Stimulated activated CD4-positive, alpha-beta T cell treated with anti-CD3 and anti-CD28 coated beads, Interleukin-15, amount 100 ng/mL, for 24 hours (primary cell): Measurements from ENCODE around the gene RAD51B.

Experiments
- DNase-seq: peaks from one replicate; pipeline ENCODE4 v3.0.0-alpha.2; 2020

The RAD51B gene

DNA sequence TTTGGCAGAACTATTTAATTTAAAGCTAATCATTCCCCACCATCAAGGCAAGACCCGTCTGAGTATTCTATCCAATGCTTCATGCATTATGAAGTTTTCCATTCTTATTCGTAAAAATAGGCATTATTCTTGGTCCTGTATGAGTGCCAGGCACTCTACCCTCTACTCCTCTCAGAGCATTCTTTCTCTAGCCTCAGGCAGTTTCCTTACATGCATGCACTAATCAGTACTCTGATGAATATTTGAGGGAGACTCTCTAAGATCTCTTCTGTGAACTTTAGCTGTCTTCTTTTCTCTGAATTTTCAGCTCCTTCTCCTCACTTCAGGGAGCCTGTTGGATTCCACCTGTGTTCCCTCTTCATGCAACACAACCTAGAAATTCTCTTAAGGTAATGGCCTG, 334.7 kb downstream of the RAD51B start:
- no peak for DNase-seq

DNA sequence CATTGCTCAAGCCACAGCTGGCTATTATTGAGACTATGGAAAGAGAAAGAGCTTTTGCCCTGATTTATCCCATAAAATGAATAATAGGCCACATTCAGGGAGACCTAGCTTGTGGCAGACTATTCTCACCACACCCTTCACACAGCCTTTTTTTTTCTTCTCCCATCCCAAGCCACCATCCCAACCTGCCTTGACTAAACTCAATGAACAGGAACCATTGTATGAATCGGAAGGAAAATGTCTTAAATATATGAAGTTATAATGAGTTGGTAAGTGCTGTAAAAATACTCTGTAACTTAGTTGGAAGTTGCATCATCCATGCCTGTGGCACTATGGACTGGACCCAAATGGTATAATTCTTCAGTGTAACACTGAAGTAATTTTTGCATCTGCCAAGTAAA, 338.4 kb downstream of the RAD51B start:
- DNase-seq, result no peak

DNA sequence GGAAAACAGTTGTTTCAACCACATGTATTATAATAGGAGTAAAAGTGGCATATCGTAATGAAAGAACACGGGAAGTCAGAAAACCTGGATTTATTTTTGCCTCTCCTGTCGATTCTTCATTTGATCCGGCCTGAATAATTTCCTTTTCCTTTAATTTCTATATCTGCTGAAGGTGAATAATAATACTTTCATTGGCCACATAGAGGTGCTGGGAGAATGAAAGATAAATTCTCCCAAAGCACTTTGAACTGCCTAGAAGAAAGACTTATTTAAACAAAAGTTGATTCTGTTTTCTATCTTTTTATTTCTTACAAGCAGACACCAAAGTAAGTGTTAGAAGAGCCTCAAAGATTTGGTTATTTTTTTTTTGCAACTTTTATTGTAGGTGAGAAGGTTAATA, 339.1 kb downstream of the RAD51B start:
- no peak for DNase-seq

- DNase-seq, result no peak
Observed at GRCh38 chr14:68159701-68160633, 340.4 kb downstream of the RAD51B start.

DNA sequence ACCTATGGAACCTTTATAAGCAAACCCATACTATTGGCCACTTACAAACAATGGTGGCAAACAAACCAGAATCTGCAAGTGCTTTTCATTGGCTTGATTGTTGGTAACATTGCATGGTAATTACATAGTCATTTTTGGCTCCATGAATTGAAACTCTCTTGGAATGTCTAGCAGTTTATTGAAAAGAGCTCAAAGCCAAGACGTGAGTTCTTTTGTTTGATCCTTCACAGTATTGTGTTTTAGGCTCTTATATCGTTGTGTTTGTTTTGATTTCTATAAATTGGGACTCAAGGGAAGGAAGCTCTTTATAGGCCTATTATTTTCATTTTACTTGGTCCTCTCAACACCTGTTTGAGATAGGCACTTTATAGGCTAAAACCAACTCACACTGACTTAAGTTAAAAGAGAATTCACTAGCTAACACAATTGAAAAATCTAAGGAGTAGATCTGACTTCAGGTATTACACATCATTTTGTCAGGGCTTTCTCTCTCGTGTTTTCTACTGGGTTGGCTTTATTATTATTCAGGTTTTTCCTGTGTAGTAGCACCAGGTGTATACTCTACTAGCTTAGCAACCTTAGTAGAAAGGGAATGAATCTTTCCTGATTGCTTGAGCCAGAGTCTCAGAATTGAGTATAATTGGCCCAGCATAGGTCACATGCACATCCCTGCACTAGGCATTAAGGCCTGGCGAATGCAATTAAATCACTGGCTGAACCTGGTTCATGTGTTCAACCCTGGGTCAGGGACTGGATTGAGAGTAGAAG, 341.4 kb downstream of the RAD51B start:
- no peak for DNase-seq

DNA sequence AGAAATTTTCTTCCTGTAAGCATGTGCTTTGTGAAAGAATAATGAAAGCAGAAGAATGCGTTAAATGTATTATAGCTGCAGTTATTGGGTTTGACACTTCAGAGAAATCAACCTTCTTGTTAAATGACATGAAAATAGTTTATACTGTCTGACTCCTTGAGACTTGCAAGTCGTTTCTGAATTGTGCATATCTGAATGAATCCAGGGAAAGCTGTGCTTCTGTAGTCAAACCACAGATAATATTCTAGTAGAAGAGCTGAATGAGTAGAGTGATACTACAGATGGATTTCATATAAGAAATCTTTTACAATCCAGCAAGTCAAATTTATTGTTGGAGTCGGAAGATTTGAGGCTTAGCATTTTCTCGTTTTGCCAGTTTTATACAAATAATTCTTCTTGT, 343.3 kb downstream of the RAD51B start:
- no peak for DNase-seq

- no peak for DNase-seq
Observed at GRCh38 chr14:68164711-68165113, 345.1 kb downstream of the RAD51B start.

DNA sequence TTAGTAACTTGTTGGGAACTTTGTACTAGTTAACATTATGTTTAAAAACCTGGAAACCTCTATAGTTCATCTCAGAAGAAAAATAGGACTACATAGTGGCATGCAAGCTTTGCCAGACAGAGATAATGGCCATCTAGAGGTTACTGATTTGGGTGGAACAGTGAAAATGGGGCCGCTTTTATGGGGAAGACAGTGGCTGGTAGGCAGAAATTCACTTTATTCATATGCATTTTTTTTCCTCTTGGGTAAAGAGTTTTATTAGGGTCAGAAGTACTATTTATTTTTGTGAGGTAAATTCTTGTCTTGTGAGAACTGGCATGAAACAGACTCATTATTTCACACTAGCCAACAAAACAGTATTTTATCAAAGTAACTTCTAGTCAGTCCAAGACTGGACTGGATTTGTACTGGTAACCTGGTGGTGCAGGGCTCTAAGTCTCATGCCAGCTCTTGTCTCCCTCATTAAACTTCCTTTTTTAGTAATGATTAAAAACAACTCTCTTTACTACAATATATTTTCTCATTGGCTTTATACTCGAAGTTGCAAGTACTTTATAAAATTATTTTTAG, 345.8 kb downstream of the RAD51B start:
- no peak for DNase-seq

- DNase-seq, result no peak
Observed at GRCh38 chr14:68166731-68167382, 347.3 kb downstream of the RAD51B start.

- no peak for DNase-seq
Observed at GRCh38 chr14:68167383-68168087, 348.0 kb downstream of the RAD51B start.

DNA sequence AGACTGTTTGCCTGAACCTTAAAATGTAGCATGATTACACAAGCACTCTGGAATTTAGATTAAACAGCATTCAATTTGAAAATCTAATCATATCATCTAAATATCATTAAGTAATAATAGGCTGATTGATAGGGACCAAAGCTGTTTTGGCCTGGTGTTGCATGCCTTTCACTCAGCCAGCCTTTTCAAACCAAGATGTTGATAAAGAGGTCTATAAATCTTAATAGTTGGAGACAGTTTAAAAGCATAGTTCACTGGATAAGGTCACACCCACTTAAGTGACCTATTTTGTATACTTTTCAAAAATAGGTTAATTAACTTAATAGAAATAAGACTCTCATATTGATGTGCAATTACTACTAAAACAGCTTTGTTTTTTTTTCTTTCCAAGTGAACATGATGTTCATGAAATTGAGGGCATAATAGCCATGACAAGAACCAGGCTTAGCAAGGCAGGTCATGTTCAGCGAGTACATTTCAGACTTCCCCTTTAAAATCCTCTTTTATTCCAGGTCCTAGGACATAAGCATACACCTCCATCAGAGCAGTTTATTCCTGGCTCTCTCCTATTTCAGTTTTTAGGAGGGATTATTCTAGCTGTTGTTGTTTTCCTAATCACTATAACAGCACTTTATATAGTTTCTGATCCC, 349.0 kb downstream of the RAD51B start:
- DNase-seq, result no peak

DNA sequence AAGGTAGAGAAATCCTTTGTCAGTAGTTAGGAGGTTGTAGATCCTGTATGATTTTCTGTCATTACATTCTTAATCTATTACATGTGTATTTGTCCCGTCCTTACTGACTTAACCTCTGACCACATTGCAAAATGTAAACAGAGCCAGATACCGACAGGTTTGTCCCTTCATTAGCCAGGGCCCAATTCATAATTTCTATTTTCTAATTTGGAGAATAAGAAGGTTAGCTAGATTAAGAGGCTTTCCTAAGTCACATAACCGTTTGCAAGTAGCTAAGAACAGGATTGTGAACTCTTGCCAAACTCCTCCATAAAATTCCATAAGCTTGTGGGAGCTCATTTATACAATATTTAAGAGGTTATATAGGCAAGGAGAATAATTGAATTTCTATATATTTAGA, 352.6 kb downstream of the RAD51B start:
- DNase-seq, result no peak

DNA sequence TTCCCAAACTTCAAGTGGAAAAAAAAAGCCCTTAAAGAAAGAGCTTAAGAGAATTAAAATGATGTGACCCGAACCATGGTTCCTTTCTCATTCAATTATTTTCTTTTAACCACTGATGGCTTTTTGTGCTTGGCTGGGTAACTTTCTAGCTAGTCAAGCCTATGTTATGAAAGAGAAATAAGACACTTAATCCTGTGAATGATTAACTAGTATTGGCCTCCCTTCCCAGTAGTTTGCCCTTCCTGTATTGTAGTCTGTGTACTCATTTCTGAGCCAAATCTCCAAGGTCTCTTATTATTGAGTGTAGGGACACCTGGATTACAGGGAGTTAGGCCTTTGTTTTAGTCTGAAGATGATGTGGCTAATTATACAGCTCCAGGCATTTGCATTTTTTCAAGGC, 353.0 kb downstream of the RAD51B start:
- no peak for DNase-seq

DNA sequence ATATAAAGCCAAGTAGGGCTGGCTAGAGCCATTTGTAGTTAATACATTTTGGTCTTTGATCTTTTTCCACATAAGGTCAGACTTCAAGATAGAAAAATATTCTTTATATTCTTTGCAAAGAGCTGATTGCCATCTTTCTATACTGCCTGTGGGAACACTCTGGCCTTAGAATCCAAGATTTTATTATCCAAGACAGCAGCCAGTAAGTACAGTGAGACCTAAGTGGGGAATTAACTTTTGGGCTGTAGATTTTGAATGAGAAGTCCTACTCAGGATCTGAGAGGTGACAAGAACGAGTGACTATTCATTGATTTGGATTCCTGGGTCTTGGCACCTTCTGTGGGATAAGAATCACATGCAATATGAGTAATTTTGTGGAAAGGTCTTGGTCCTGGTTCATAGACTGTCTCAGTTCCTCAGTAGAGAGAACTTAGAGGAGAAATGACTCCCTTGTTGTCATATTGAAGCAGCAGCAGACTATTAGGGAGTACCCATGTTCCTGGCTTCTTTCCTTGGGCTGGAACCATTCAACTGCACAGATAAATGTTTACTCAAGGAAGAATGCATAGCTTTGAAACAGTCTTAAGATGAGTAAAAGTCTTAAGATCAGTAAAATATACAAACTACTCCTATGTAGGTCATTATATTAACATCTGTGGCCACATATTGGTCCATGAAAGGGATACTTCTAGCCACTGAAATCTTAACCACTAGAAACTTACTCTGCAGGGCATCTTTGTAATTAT, 353.8 kb downstream of the RAD51B start:
- no peak for DNase-seq

DNA sequence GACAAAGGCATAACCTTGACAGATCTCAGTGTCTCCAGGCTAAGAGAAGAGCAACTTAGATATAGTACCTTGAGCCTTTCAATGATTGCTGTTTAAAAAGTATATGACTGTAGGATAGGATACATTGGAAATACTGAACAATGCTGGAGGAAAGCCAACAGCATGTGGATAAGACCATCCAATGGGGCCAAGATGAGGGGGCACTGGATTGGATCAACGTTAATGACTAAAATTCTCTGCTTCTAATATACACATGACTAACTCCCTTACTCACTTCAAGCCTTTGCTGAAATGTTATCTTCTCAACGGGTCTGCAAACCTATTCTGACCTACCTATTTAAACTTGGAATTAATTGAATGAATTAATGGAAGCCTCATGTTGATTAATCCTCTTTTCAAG, 354.9 kb downstream of the RAD51B start:
- no peak for DNase-seq

DNA sequence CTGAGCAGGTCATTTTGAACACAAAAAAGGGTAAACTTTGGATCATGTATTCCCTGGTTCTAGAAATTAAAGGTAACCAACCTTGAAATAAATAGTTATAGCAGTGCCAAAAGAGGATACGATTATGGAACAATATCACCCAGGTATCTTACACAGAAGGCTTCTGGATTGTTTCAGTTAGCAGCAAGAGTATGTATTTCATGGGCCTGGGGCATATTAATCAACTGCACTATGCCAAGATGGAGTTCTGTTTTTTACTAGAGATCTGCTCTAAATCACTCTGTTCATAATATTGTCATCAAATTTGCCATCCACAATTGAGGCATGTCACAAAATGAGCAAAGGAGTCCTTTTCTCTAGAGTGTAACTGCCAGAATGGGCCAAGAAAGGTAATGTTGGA, 357.1 kb downstream of the RAD51B start:
- no peak for DNase-seq

GRCh38 chr14:68177728-68178127, 358.1 kb downstream of the RAD51B start:
- DNase-seq, result no peak

DNA sequence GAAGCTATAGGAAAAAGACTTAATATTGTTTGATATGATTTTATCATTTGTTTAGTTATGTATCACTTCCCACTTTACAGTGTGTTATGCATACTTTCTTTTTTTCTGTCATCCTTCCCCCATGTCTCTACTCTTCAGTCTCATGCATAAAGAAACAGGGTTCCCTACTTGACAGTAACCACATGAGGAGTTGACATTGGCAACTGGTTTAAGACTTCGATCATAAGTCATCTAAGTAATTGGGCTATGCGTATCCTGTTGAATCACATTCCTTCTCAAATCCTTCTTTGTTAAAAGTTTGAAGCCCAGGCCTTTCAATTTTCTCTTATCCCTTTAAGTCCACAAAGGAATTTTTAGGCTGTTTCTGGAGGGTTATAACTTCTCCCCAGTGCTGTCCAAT, 358.7 kb downstream of the RAD51B start:
- DNase-seq, result no peak

GRCh38 chr14:68181519-68182326, 362.1 kb downstream of the RAD51B start:
- no peak for DNase-seq

GRCh38 chr14:68182492-68182891, 362.9 kb downstream of the RAD51B start:
- DNase-seq, result peak; percentile 17
